ENCODE measurements around the gene SLC37A1.

GRCh38 chr21:42525676-42526378, 12.2 kb downstream of the SLC37A1 start:
- no peak for TF ChIP-seq CTCF (IDR thresholded peaks at IDR 0.05)
- TF ChIP-seq POLR2A (IDR thresholded peaks at IDR 0.05): no peak

All from uterus (tissue), 2 donors.